MM.1S (cell line): ENCODE measurements around the gene ITGA11.

Experiments used
- CTCF ChIP-seq: fragments of 300-600 bp; sonication (generic); IDR thresholded peaks from 2 replicates; pipeline ENCODE4 v1.5.1; 2016; ENCODE audit warnings: antibody characterized with exemption, low read length, mixed read lengths
- EZH2 ChIP-seq: fragments of 300-600 bp; sonication (generic); optimal IDR thresholded peaks from 2 replicates; pipeline ENCODE3; 2017; ENCODE audit warnings: low read depth, mild to moderate bottlenecking, antibody characterized with exemption, low read length, mixed read lengths

GRCh38 chr15:68421115-68421551 is 10.8 kb downstream of the ITGA11 start:
- no peak for TF ChIP-seq EZH2
- TF ChIP-seq CTCF, result no peak
